ENCODE data around the gene BICC1. TPM values are rescaled to one million over a fixed set of nuclear protein-coding genes. Genes with fewer than 3 reads are reported as not detected.
A peak's percentile ranks its signal among the peaks of the same experiment; 100 is the strongest.

The BICC1 gene
- polyA plus RNA-seq, 1 donor (not counting 4 experiments of a cell fraction or from before 2014, with no cell fraction given): 4.2 TPM

DNA sequence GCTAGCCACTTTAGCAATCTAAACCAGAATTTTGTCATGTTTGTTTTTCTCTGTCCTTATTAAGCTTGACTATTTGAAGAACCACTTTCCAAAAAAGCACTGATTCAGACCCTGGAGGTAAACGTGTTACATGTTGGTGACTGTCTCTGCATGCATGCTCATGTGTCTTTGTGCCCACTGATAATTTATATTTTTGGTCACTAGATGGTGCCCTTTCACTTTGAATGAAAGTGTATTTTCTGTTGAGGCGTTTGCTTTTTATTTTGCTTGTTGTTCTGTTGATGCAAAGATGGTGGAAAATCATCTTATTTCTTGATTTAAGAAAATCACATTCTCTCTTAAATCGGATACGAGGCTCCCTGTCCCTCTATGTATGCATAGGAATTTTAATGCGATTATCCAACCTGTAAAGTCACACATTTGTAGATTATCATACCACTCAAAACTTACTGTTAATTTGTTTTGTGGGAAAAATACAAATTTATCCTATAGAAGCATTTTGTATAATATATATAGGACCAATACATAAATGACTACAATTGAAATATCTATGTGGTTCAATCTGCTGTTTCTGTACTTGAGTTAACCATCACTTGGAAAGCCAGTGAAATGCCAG lies 269.3 kb downstream of the BICC1 start:
- no peaks in the 10 kb centered on the region for H3K4me1 ChIP-seq (ENCODE audit: control insufficient read depth, extremely low read depth, insufficient read depth, low read length)
- no peaks in the 10 kb centered on the region for H3K36me3 ChIP-seq (ENCODE audit: control insufficient read depth in 2 of 2, extremely low read depth in 1 of 2, insufficient read depth in 2 of 2, low read length in 2 of 2)
- DNase-seq (ENCODE audit: low read depth, low spot score) (no peak), FAIRE-seq (peak; percentile 86)
- H3K9me1 ChIP-seq (ENCODE audit: control insufficient read depth, extremely low read depth, insufficient read depth, low read length): no peaks in the 10 kb centered on the region
- dilution Hi-C loops (cut with MboI; ENCODE audit: extremely low pct_ligation_motif_present, low sequenced_read_pairs): no loop called here
- H3K79me2 ChIP-seq (ENCODE audit: control insufficient read depth, insufficient read depth, low read length): no peaks in the 10 kb centered on the region
- H2AFZ ChIP-seq (ENCODE audit: control insufficient read depth, low read length): no peak overlapping the region
- H3K27ac ChIP-seq (ENCODE audit: control insufficient read depth, insufficient read depth, low read length): no peak overlapping the region
- H3K9me3 ChIP-seq (ENCODE audit: control insufficient read depth, low read depth, low read length): no peaks in the 10 kb centered on the region
- no peaks in the 10 kb centered on the region for H3K27me3 ChIP-seq (ENCODE audit: control insufficient read depth, extremely low read depth, insufficient read depth, low read length)
- TF ChIP-seq, protein P1, sequence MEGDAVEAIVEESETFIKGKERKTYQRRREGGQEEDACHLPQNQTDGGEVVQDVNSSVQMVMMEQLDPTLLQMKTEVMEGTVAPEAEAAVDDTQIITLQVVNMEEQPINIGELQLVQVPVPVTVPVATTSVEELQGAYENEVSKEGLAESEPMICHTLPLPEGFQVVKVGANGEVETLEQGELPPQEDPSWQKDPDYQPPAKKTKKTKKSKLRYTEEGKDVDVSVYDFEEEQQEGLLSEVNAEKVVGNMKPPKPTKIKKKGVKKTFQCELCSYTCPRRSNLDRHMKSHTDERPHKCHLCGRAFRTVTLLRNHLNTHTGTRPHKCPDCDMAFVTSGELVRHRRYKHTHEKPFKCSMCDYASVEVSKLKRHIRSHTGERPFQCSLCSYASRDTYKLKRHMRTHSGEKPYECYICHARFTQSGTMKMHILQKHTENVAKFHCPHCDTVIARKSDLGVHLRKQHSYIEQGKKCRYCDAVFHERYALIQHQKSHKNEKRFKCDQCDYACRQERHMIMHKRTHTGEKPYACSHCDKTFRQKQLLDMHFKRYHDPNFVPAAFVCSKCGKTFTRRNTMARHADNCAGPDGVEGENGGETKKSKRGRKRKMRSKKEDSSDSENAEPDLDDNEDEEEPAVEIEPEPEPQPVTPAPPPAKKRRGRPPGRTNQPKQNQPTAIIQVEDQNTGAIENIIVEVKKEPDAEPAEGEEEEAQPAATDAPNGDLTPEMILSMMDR (optimal IDR thresholded peaks at IDR 0.05 in 1 of 3, IDR thresholded peaks at IDR 0.05 in 1 of 3, conservative IDR thresholded peaks at IDR 0.05 in 1 of 3; ENCODE audit: extremely low read depth in 1 of 3, insufficient read depth in 2 of 3, low read length in 3 of 3): peak; percentile 29 to 57 (median 47)
- no peak for TF ChIP-seq EZH2 (IDR thresholded peaks at IDR 0.05; ENCODE audit: low read length)
- H3K4me3 ChIP-seq (ENCODE audit: control insufficient read depth in 2 of 3, extremely low read depth in 1 of 3, insufficient read depth in 2 of 3, low read depth in 1 of 3, low read length in 3 of 3): no peak overlapping the region
- H4K20me1 ChIP-seq (ENCODE audit: control insufficient read depth, extremely low read depth, insufficient read depth, low read length): no peaks in the 10 kb centered on the region
- H3K4me2 ChIP-seq (ENCODE audit: control insufficient read depth, extremely low read depth, insufficient read depth, low read depth, low read length): no peak overlapping the region
- no peak overlapping the region for H3K9ac ChIP-seq (ENCODE audit: control insufficient read depth, extremely low read depth, insufficient read depth, low read length)

DNA sequence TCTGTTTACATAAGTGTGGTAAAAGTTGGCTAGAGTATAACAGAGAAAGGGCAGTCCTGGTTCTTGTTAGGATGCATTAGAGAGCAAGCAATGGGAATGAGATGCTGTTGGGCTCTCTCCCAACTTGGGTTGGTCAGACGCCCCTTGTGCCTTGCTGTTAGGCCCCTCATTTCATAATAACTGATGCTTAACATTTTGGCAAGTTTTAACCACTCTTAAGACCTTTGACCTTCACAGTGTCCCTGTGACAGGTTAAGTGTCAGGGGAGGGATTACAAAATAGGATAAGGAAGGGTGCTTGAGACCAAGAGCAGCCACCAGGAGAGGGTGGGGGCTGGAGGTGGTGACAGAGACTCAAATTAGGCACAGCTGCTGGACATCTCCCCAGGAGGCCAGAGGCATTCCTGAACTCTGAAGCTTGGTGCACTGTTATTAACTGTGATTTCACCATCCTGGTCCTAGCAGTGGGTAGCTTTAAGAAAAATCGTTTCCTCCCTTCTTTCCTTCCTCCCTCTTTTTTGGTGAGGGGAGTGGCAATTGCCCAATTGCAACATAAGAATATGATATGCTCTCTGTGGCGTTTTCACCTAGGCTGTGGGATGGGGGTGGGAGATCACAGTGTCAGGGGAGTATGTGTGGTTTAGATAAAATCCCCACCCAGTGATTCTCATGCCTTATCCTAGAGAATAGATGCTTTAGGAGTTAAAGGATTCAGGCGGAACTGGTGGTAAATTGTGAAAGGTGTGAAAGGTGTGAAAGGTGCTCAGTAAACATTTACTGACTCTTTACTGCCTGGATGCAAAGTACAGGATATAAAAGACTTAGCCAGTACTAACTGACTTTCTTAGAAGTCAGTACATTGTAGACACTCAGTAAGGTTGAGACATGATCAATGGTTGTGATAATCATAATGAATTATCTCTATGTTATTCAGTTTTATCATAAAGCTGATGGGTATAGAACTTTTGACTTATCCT lies 270.5 kb downstream of the BICC1 start:
- Histone ChIP-seq H3K4me3 (ENCODE audit: control insufficient read depth in 2 of 3, extremely low read depth in 1 of 3, insufficient read depth in 2 of 3, low read depth in 1 of 3, low read length in 3 of 3) (no peak overlapping the region), H3K27me3 (ENCODE audit: control insufficient read depth, extremely low read depth, insufficient read depth, low read length) (no peaks in the 10 kb centered on the region), H3K4me2 (ENCODE audit: control insufficient read depth, extremely low read depth, insufficient read depth, low read depth, low read length) (no peak overlapping the region), H3K79me2 (ENCODE audit: control insufficient read depth, insufficient read depth, low read length) (no peaks in the 10 kb centered on the region), H3K9ac (ENCODE audit: control insufficient read depth, extremely low read depth, insufficient read depth, low read length) (no peak overlapping the region), H3K4me1 (ENCODE audit: control insufficient read depth, extremely low read depth, insufficient read depth, low read length) (no peaks in the 10 kb centered on the region), H3K9me1 (ENCODE audit: control insufficient read depth, extremely low read depth, insufficient read depth, low read length) (no peaks in the 10 kb centered on the region), H2AFZ (ENCODE audit: control insufficient read depth, low read length) (no peak overlapping the region), H3K9me3 (ENCODE audit: control insufficient read depth, low read depth, low read length) (no peaks in the 10 kb centered on the region), H4K20me1 (ENCODE audit: control insufficient read depth, extremely low read depth, insufficient read depth, low read length) (no peaks in the 10 kb centered on the region), H3K27ac (ENCODE audit: control insufficient read depth, insufficient read depth, low read length) (no peak overlapping the region), H3K36me3 (ENCODE audit: control insufficient read depth in 2 of 2, extremely low read depth in 1 of 2, insufficient read depth in 2 of 2, low read length in 2 of 2) (no peaks in the 10 kb centered on the region)
- dilution Hi-C loops (cut with MboI; ENCODE audit: extremely low pct_ligation_motif_present, low sequenced_read_pairs): no loop called here
- FAIRE-seq: no peak
- TF ChIP-seq, protein P1 (optimal IDR thresholded peaks at IDR 0.05 in 1 of 3, IDR thresholded peaks at IDR 0.05 in 1 of 3, conservative IDR thresholded peaks at IDR 0.05 in 1 of 3; ENCODE audit: extremely low read depth in 1 of 3, insufficient read depth in 2 of 3, low read length in 3 of 3): no peak
- no peak for TF ChIP-seq EZH2 (IDR thresholded peaks at IDR 0.05; ENCODE audit: low read length)
- DNase-seq (ENCODE audit: low read depth, low spot score): no peak

Measured in keratinocyte (primary cell).